GM23338 (cell line): ENCODE measurements around the gene C16orf90.

Source experiments
- EZH2 ChIP-seq: fragments of 200-600 bp; sonication (generic); IDR thresholded peaks from one replicate; pipeline ENCODE4 v1.8.0; 2017; ENCODE audit warnings: antibody characterized with exemption, mild to moderate bottlenecking, low read depth; ENCODE audit not compliant: unreplicated experiment
- EZH2phosphoT487 ChIP-seq: fragments of 200-600 bp; sonication (generic); IDR thresholded peaks from one replicate; pipeline ENCODE4 v1.8.1; 2018; ENCODE audit warnings: antibody characterized with exemption; ENCODE audit not compliant: unreplicated experiment
- JUNB ChIP-seq: IDR thresholded peaks from one replicate; pipeline ENCODE4 v1.6.1; 2016; ENCODE audit warnings: antibody characterized with exemption; ENCODE audit not compliant: unreplicated experiment
- NANOG ChIP-seq: IDR thresholded peaks from 2 replicates; pipeline ENCODE4 v1.6.1; 2016; ENCODE audit warnings: antibody characterized with exemption, borderline replicate concordance
- POLR2AphosphoS5 ChIP-seq: IDR thresholded peaks from 2 replicates; pipeline ENCODE4 v1.6.1; 2016; ENCODE audit warnings: antibody characterized with exemption, low read depth
- TF ChIP-seq, protein P1 (sequence below), 2 experiments: fragments of 200-600 bp in 1 of 2; sonication (generic) in 1 of 2; conservative IDR thresholded peaks; 2 replicates each; pipeline versions ENCODE4 v1.5.1 to v1.6.1; 2016 to 2017; ENCODE audit warnings: antibody characterized with exemption in 2 of 2, low read depth in 2 of 2, mild to moderate bottlenecking in 2 of 2, moderate library complexity in 1 of 2

DNA sequence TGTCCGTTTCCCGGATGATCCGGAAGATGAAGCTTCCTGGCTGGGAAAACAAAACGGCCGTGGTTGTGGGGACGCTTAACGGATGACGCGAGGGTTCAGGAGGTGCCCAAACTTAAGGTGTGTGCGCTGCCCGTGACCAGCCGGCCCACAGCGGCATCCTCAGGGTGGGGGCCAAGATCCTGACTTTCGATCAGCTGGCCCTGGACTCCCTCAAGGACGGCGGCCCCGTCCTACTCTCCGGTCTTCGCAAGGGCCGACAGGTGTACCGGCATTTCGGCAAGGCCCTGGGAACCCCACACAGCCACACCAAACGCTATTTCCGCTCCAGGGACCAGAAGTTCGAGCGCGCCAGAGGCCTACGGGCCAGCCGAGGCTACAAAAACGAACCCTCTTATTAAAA is 1.1 kb upstream of the C16orf90 start:
- TF ChIP-seq EZH2phosphoT487 = no peak
- TF ChIP-seq, protein P1, sequence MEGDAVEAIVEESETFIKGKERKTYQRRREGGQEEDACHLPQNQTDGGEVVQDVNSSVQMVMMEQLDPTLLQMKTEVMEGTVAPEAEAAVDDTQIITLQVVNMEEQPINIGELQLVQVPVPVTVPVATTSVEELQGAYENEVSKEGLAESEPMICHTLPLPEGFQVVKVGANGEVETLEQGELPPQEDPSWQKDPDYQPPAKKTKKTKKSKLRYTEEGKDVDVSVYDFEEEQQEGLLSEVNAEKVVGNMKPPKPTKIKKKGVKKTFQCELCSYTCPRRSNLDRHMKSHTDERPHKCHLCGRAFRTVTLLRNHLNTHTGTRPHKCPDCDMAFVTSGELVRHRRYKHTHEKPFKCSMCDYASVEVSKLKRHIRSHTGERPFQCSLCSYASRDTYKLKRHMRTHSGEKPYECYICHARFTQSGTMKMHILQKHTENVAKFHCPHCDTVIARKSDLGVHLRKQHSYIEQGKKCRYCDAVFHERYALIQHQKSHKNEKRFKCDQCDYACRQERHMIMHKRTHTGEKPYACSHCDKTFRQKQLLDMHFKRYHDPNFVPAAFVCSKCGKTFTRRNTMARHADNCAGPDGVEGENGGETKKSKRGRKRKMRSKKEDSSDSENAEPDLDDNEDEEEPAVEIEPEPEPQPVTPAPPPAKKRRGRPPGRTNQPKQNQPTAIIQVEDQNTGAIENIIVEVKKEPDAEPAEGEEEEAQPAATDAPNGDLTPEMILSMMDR (conservative IDR thresholded peaks at IDR 0.05; ENCODE audit: low read depth in 2 of 2) = no peak
- TF ChIP-seq POLR2AphosphoS5 = no peak
- no peak for TF ChIP-seq NANOG
- TF ChIP-seq JUNB = no peak
- TF ChIP-seq EZH2 = no peak
